Retinal pigment epithelial cell (primary cell): ENCODE measurements around the gene PRR29.

ENCODE experiments used
- DNase-seq: peaks from one replicate; pipeline ENCODE4 v3.0.0-alpha.2; 2010; ENCODE audit warnings: low read depth
- H3K4me3 ChIP-seq: 2 replicates; pipeline ENCODE4 v1.5.1; 2011; ENCODE audit warnings: mild to moderate bottlenecking, low read length, control low read depth, moderate library complexity
- TF ChIP-seq, protein P1 (sequence below): conservative IDR thresholded peaks from 2 replicates; pipeline ENCODE4 v1.5.1; 2011; ENCODE audit warnings: low read depth, low read length, control low read depth, inconsistent platforms

Gene PRR29

DNA sequence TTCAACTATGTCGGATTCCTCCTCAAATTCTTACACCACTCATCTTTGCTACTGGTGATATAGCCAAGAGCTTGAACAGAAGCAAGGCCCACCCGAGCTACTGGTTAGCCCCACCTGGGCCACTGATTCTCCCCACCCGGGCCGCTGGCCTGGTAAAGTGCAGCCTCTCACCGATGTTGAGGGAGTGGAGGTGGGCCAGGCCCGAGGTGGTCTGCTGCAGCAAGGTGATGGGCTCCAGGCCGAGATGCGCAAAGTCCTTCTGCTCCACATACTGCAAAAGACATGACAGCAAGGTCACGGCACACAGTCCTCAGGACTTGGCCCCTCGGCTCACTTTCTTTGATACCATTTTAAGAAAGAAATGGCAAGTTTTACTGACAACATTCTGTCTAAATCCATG, 55.0 kb downstream of the PRR29 start:
- H3K4me3 ChIP-seq = no peak overlapping the region
- TF ChIP-seq, protein P1, sequence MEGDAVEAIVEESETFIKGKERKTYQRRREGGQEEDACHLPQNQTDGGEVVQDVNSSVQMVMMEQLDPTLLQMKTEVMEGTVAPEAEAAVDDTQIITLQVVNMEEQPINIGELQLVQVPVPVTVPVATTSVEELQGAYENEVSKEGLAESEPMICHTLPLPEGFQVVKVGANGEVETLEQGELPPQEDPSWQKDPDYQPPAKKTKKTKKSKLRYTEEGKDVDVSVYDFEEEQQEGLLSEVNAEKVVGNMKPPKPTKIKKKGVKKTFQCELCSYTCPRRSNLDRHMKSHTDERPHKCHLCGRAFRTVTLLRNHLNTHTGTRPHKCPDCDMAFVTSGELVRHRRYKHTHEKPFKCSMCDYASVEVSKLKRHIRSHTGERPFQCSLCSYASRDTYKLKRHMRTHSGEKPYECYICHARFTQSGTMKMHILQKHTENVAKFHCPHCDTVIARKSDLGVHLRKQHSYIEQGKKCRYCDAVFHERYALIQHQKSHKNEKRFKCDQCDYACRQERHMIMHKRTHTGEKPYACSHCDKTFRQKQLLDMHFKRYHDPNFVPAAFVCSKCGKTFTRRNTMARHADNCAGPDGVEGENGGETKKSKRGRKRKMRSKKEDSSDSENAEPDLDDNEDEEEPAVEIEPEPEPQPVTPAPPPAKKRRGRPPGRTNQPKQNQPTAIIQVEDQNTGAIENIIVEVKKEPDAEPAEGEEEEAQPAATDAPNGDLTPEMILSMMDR = no peak

More for the DNA sequence above, 55.0 kb downstream of the PRR29 start:
- DNase-seq = no peak
